HG02938 (cell line): ENCODE results near the gene MACROH2A2.
"Not testable (repeated sequence)": the region's sequence is repeated elsewhere in the genome, so short reads cannot be mapped to it uniquely, and the experiment has no call there.

ENCODE experiments used
- ATAC-seq: cut with Tn5 transposase; IDR thresholded peaks from one replicate; pipeline ENCODE4 v1.9.1; 2021; ENCODE audit warnings: mild to moderate bottlenecking, moderate library complexity; ENCODE audit not compliant: unreplicated experiment

The MACROH2A2 gene

DNA sequence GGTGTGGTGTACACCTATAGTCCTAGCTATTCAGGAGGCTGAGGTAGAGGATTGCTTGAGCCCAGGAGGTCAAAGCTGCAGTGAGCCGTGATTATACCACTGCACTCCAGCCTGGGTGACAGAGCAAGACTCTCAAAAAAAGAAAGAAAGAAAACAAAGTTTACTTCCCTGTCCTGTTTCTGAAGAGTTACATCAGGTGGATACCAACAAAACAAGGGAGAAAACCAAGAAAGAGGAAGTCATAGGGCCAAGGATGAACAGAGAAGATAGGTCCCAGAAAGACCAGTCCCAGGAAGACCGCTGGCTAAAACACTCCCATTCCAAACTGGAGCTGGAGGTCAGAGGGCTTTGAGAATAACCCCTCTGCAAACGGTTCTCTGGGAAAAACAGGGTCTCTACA, 13.5 kb downstream of the MACROH2A2 start:
- ATAC-seq: no peak

DNA sequence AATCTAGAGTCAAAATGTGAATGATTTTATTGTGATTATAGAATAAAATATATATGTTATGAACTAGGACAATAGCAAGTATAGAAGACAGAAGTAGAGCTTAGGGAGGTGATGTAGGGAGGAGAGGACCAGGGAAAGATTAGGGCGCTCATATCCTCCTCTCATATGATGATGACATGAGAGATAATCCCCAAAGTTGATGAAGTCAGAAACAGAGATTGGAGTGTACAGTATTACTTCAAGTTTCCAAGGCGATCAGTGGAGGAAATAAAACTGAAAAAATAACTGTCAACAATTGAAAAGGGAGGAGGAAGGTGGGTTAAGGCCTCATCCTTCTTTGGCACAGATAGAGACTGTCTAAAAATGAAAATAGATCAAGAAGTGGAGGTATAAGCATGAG, 14.9 kb downstream of the MACROH2A2 start:
- no peak for ATAC-seq

DNA sequence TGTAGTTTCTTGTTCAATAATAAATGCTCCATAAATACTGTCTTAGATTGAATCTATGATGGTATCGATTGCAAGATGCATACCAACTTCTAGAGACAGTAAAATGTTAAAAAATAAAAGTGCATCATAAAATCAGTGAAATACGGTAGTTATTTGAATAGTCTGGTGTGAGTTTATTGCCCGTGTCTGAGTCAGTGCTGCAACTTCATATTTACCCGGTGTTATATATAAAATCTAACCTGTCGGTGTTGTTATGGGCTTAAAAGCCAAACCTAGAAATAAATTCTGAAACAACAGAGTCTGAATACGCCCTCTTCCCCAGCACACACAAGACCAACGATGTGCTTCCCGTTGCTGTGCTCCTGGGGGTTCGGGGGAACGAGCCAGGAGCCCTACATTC, 16.3 kb downstream of the MACROH2A2 start:
- no peak for ATAC-seq

- ATAC-seq: no peak
These were observed 16.7 kb downstream of the MACROH2A2 start for GRCh38 chr10:70069346-70069745.

GRCh38 chr10:70070834-70071233, 18.2 kb downstream of the MACROH2A2 start:
- ATAC-seq: no peak

- no peak for ATAC-seq
These were observed 21.5 kb downstream of the MACROH2A2 start for GRCh38 chr10:70074165-70074564.

GRCh38 chr10:70074971-70075370, 22.3 kb downstream of the MACROH2A2 start:
- ATAC-seq: no peak

- no peak for ATAC-seq
These were observed 25.7 kb downstream of the MACROH2A2 start for GRCh38 chr10:70078329-70078728.

GRCh38 chr10:70078937-70079336, 26.3 kb downstream of the MACROH2A2 start:
- ATAC-seq: no peak

- not testable (repeated sequence) for ATAC-seq
These were observed 28.1 kb downstream of the MACROH2A2 start for GRCh38 chr10:70080789-70081188.

DNA sequence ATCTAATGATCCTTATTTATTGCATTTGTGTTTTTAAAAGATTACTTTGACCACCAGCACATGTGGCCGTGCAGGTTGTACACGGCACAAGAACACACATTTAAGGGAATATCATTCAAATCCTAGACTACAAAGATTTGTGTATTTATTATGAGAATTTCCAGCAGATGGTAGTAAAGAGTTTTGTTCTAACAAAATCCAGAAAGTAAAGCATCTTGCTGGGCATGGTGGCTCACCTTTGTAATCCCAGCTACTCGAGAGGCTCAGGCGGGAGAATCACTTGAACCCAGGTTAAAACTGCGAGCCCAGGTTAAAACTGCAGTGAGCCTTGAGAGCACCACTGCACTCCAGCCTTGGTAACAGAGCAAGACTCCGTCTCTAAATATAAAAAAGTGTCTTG, 31.5 kb downstream of the MACROH2A2 start:
- no peak for ATAC-seq

DNA sequence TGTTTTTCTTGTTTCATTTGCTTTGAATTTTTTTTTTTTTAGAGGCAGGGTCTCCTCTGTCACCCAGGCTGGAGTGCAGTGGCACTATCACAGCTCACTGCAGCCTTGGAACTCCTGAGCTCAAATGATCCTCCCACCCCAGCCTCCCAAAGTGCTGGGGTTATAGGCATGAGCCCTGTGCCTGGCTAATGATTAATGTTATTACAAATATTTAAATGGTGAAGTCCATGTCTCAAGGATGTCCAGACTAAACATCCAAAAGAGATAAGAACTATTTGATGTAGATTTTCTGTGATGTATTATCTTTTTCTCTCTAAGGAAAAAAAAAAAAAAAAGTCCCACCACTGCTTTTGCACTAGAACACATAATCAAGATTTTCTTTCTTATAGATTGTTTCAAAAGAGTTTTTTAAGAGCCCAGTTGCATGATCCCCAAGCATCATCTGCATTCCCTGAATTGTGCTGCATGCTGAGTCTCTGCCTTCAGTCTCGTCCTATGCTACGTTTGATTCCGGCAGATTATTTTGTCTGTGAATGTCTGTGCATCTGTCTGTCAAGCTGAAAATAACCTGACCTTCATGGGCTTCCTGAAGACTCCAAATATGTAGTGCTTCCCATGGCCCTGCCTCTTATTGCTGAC, 33.4 kb downstream of the MACROH2A2 start:
- no peak for ATAC-seq

DNA sequence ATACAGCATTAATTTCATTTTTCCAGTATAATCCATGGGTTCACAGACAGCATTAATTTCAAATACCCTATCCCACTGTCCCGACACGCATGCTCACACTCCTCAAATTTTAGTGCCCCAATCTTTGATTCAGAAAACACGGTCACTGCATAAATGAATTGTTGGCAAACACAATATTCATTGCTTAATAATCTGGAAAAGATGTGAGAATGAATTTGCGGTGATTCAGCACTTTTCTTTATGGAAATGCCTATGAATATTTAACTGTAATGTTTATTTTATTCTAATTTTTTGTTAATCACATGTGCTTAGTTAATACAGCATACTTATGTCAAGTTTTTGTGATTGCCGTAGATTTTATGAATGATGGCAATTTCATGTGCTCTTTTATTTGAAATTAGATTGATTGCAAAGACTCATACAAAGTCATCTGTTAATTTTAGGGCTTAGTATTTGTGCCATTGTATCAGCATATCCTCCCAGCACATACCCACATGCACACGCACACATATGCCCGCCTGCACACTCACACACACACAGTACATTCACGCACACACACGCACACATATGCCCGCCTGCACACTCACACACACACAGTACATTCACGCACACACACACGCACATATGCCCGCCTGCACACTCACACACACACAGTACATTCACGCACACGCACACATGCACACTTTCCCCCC, 35.1 kb downstream of the MACROH2A2 start:
- ATAC-seq: no peak

DNA sequence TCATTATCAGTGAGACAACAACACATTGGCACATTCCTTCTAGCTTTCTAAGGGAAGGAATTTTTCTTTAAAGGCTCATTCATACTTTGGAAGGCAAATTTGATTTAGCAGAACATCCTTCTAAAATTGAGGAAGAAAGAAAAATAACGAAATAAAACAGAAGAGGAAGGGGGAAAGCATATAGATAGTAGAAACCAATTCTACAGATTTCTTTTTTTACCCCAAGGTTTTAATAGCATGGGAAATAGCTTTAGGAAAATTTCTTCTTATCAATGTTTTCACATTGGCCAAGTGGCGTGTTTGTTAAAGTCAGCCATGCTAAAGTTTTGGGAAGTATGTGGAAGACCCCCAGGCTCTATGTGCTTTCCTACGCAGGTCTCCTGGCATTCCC, 35.7 kb downstream of the MACROH2A2 start:
- no peak for ATAC-seq

DNA sequence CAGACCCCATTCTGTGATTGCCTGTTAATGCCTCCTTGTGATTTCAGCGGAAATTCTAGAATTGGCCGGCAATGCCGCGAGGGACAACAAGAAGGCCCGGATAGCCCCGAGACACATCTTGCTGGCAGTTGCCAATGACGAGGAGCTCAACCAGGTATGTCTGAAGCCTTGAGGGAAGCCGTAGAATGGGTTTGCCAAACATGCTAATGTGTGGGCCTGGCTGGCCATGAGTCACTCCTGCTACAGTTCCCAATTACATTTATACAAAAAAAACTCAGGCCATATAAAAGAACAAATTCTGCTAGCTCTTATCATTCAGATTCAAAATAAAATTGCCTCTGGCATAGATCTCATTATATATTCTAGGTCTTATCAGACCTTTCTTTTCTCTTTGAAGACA, 37.4 kb downstream of the MACROH2A2 start:
- no peak for ATAC-seq

DNA sequence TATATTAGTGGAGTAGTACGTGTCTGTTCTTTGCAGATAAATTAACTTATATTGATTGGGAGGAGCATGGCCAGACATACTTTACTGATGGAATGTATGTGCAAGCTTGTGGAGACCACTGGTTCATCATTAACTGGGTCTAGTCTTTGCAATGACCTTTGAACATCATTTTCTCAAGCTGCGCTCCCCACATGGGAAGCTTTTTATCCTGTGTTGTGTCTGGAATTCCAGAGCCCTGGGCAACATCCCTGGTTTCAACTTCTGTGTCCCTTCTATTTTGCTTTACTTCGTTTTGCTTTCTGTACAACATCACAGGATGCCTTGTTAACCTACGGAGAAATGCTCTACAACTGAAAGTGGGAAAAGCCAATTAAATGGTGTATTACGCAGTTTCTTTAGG, 38.3 kb downstream of the MACROH2A2 start:
- no peak for ATAC-seq

- no peak for ATAC-seq
These were observed 39.7 kb downstream of the MACROH2A2 start for GRCh38 chr10:70092389-70092718.

DNA sequence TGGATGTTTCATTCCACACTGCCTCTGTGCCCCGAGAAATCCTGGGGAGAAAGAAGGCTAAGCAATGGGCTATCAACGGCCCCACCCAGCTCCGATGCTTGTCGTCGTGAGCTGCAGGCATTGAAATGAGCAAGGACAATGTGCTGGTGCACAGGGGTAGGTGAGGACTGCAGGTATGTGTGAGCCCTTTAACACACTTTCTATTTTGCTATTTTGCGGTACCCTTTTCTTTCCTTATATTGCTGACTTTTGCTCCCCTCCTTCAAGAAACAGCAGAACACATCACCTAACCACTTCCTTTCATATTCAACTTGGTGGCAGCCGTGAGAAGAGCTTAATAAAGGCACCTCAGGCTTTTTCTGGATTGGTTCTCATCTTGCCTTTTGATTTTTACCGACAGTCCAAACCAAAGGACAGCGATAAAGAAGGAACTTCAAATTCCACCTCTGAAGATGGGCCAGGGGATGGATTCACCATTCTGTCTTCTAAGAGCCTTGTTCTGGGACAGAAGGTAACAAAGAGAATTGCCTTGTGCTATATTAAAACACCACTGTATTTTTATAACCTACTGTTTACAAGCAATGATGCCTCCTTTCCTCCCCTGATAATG, 40.8 kb downstream of the MACROH2A2 start:
- ATAC-seq: no peak

GRCh38 chr10:70094250-70094649, 41.6 kb downstream of the MACROH2A2 start:
- ATAC-seq: no peak

DNA sequence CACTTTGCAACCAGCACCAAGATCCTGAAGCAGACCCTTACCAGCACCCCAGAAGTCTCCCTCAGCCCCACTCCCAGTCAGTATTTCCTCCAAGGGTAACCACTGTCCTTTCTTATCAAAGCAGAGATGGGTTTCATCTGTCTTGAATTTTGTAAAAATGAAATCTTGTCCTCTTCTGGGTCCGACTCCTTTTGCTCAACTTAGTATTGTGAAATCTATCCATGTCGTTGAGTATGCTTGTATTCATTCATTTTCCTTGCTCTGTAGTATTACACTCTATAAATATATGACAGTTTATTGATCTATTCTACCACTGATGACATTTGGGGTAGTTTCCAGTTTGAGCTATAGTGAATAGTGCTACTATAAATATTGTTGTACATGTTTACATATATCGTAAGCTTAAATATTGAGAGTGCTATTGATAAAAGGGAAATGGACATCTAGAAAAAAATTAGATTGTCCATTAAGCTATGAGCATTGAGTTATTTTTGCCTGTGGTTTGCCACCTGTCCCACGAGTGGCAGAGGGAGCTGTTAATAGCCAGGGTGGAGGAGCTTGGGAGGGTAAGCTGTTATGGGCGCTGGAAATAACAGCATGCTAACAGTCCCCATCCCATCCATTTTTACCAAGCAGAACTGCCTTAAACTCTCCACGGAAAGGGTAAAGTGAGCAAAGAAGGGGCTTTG, 43.5 kb downstream of the MACROH2A2 start:
- ATAC-seq: no peak

DNA sequence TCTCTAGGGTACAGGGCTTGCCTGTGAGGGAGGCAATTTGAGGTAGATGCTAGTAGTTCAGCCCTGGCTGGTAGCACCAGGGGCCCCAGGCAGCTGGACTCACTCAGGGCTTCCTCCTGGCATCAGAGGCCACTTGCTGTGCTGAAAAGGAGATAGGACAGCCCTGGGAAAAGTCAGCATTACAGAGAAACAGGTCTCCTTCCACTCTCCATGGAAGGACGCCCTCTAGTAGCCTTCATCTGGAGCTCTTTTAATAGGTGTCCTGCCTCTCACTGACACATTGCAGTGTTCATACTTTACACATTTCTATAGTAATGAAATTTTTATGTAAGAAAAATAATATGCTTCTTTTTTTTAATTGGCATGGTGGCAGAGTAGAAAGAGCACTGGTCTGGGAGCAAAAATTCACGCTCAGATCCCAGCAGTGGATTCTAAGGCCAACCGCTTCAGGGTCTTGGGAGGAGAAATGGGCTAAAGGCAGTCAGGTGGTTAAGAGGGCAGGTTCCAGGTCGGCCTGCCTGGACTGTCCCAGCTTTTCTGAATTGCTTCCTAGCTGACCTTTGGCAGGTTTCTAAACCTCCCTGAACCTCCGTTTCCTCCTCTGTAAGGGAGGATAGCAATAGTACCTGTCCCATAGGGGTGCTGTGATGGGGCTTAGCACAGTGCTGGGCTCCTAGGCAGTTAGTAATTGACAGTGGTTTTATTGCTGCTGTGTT, 44.2 kb downstream of the MACROH2A2 start:
- no peak for ATAC-seq
